Neural crest cell (in vitro differentiated cells): Measurements from ENCODE around the gene PTH2. TPM values are rescaled to one million over a fixed set of nuclear protein-coding genes. Genes with fewer than 3 reads are reported as not detected.
"Not testable (repeated sequence)": the region's sequence is repeated elsewhere in the genome, so short reads cannot be mapped to it uniquely, and the experiment has no call there.

Experiments used
- DNase-seq: peaks from one replicate; pipeline ENCODE4 v3.0.0; 2021; ENCODE audit warnings: low read depth, mixed read lengths, low spot score
- H3K27ac Mint-ChIP-seq: one replicate; pipeline ENCODE4 v1.8.0; 2021; ENCODE audit warnings: mild to moderate bottlenecking, mixed read lengths; ENCODE audit not compliant: unreplicated experiment
- H3K27me3 Mint-ChIP-seq: 2 replicates; pipeline ENCODE4 v1.8.0; 2021; ENCODE audit warnings: low read depth, mild to moderate bottlenecking, mixed read lengths
- H3K36me3 Mint-ChIP-seq: 2 replicates; pipeline ENCODE4 v1.8.0; 2021; ENCODE audit warnings: low read depth, mild to moderate bottlenecking, mixed read lengths
- H3K4me1 Mint-ChIP-seq: 2 replicates; pipeline ENCODE4 v1.8.0; 2021; ENCODE audit warnings: mixed read lengths
- H3K4me3 Mint-ChIP-seq: one replicate; pipeline ENCODE4 v1.8.0; 2021; ENCODE audit warnings: mild to moderate bottlenecking, mixed read lengths
- H3K9me3 Mint-ChIP-seq: 2 replicates; pipeline ENCODE4 v1.8.0; 2021; ENCODE audit warnings: mixed read lengths
- CTCF ChIP-seq: fragments of 200-600 bp; sonication (generic); conservative IDR thresholded peaks from 2 replicates; pipeline ENCODE4 v1.5.0; 2021; ENCODE audit warnings: antibody characterized with exemption, mild to moderate bottlenecking
- total RNA-seq: library from RNA; stranded (reverse); gene quantifications from 2 replicates; pipeline ENCODE4 v1.2.1, GENCODE V29; 2021

PTH2 gene
- total RNA-seq, 1 donor from 2014 or later: not detected

DNA sequence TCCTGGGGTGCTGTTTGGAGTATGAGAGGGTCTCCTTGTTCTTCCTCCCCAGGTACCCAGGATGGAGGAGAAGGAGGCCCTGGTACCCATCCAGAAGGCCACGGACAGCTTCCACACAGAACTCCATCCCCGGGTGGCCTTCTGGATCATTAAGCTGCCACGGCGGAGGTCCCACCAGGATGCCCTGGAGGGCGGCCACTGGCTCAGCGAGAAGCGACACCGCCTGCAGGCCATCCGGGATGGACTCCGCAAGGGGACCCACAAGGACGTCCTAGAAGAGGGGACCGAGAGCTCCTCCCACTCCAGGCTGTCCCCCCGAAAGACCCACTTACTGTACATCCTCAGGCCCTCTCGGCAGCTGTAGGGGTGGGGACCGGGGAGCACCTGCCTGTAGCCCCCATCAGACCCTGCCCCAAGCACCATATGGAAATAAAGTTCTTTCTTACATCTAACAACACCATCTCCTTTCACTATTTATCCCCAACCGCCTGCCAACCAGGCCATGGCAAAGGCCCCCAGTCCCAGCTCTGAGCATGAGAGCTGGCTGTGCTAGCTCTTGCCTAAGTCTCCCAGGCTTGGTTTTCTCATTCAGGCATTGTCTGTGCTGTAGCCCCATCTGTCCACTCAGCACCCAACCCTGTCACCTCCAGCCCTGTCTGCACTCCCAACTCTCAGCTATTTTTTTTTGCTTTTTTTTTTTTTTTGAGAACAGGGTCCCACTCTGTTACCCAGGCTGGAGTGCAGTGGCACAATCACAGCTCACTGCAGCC lies 48.4 kb downstream of the PTH2 start:
- H3K36me3 Mint-ChIP-seq: no peaks in the 10 kb centered on the region
- no peaks in the 10 kb centered on the region for H3K4me1 Mint-ChIP-seq
- peaks cover 5% of the 10 kb centered on the region for H3K27me3 Mint-ChIP-seq
- no peak for DNase-seq
- H3K4me3 Mint-ChIP-seq: no peak overlapping the region
- no peak overlapping the region for H3K27ac Mint-ChIP-seq
- peaks cover 3% of the 10 kb centered on the region for H3K9me3 Mint-ChIP-seq
- no peak for TF ChIP-seq CTCF

DNA sequence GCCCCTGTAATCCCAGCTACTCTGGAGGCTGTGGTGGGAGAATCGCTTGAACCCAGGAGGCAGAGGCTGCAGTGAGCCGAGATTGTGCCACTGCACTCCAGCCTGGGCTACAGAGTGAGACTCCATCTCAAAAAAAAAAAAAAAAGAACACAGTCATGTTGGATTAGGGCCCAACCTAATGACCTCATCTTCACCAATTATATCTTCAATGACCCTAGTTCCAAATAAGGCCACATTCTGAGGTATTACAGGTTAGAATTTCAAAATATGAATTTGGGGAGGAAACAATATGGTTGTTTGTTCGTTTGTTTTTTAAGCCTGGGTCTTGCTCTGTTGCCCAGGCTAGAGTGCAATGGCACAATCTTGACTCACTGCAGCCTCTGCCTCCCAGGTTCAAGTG lies 50.1 kb downstream of the PTH2 start:
- not testable (repeated sequence) for H3K4me3 Mint-ChIP-seq, H3K27me3 Mint-ChIP-seq, DNase-seq, H3K27ac Mint-ChIP-seq, H3K9me3 Mint-ChIP-seq, H3K4me1 Mint-ChIP-seq, H3K36me3 Mint-ChIP-seq

Other genes starting within 250 kb of the PTH2 start
- 7.4 and 9.4 TPM in 2 replicates for gene SLC6A16, start 98.2 kb downstream of the PTH2 start, total RNA-seq
- not detected in 2 replicates for gene CD37, start 88.0 kb downstream of the PTH2 start, total RNA-seq
- gene TEAD2, start 61.0 kb downstream of the PTH2 start, total RNA-seq: 153 and 164 TPM in 2 replicates
- gene DKKL1, start 59.6 kb downstream of the PTH2 start, total RNA-seq: 1.9 and 2.0 TPM in 2 replicates
- gene KASH5, start 35.2 kb downstream of the PTH2 start, total RNA-seq: not detected in 2 replicates
- not detected in 2 replicates for gene GFY, start 1.9 kb upstream of the PTH2 start, total RNA-seq
- gene SLC17A7, start 18.1 kb upstream of the PTH2 start, total RNA-seq: 0.23 TPM in 1 of 2 replicates, not detected in the other
- gene PIH1D1, start 28.4 kb upstream of the PTH2 start, total RNA-seq: 104 and 110 TPM in 2 replicates
- gene ALDH16A1, start 29.8 kb upstream of the PTH2 start, total RNA-seq: 51.9 and 52.7 TPM in 2 replicates
- gene FLT3LG, start 50.8 kb upstream of the PTH2 start, total RNA-seq: 0.89 and 1.0 TPM in 2 replicates
- gene RPL13A, start 64.2 kb upstream of the PTH2 start, total RNA-seq: 2,983 and 3,026 TPM in 2 replicates
- 2,365 and 2,591 TPM in 2 replicates for gene RPS11, start 73.0 kb upstream of the PTH2 start, total RNA-seq
- 24.9 and 27.5 TPM in 2 replicates for gene FCGRT, start 89.2 kb upstream of the PTH2 start, total RNA-seq
- 7.7 and 8.8 TPM in 2 replicates for gene RCN3, start 104.6 kb upstream of the PTH2 start, total RNA-seq
- 70.2 and 74.1 TPM in 2 replicates for gene NOSIP, start 157.1 kb upstream of the PTH2 start, total RNA-seq
- 1.0 and 1.3 TPM in 2 replicates for gene PRRG2, start 157.9 kb upstream of the PTH2 start, total RNA-seq
- 51.7 and 53.7 TPM in 2 replicates for gene PRR12, start 167.7 kb upstream of the PTH2 start, total RNA-seq
- gene RRAS, start 216.7 kb upstream of the PTH2 start, total RNA-seq: 1.2 and 2.3 TPM in 2 replicates
- gene SCAF1, start 218.8 kb upstream of the PTH2 start, total RNA-seq: 89.6 and 91.9 TPM in 2 replicates
- 70.0 and 76.0 TPM in 2 replicates for gene IRF3, start 242.4 kb upstream of the PTH2 start, total RNA-seq
- gene BCL2L12, start 242.5 kb upstream of the PTH2 start, total RNA-seq: 92.4 and 99.5 TPM in 2 replicates